GM12864 (cell line): ENCODE results near the gene SPATA31D4.
"Not testable (repeated sequence)": the region's sequence is repeated elsewhere in the genome, so short reads cannot be mapped to it uniquely, and the experiment has no call there.

ENCODE experiments used
- DNase-seq: peaks from one replicate; pipeline ENCODE4 v3.0.0-alpha.2; 2011; ENCODE audit warnings: low read depth
- H3K4me3 ChIP-seq: 2 replicates; pipeline ENCODE4 v1.5.1; 2011; ENCODE audit warnings: mild to moderate bottlenecking, low read depth, low read length, control low read depth
- CTCF ChIP-seq: IDR thresholded peaks from 2 replicates; pipeline ENCODE4 v1.5.1; 2011; ENCODE audit warnings: low read depth, mild to moderate bottlenecking, moderate library complexity, low read length, control low read depth, inconsistent platforms; ENCODE audit errors: missing control alignments

Gene SPATA31D4

DNA sequence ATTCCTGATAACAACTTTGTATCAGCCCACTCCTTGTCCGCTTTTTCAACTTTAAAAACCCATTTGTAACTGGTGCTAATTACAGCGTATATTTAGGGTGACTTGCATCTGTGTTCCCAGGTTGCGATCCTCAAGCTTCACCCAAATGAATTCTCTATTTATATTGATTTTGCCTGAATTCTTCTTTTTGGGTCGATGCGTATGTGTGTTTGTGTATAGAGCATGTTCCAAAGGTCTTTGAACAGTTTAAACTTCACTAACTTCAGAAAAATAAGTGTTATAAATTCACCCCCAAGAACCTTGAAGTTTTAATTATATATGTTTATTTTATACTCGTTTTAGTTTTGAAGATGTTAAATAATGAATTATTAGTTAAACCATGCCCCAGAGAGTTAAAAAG is 16.1 kb upstream of the SPATA31D4 start:
- H3K4me3 ChIP-seq, result no peak overlapping the region
- TF ChIP-seq CTCF, result no peak

DNA sequence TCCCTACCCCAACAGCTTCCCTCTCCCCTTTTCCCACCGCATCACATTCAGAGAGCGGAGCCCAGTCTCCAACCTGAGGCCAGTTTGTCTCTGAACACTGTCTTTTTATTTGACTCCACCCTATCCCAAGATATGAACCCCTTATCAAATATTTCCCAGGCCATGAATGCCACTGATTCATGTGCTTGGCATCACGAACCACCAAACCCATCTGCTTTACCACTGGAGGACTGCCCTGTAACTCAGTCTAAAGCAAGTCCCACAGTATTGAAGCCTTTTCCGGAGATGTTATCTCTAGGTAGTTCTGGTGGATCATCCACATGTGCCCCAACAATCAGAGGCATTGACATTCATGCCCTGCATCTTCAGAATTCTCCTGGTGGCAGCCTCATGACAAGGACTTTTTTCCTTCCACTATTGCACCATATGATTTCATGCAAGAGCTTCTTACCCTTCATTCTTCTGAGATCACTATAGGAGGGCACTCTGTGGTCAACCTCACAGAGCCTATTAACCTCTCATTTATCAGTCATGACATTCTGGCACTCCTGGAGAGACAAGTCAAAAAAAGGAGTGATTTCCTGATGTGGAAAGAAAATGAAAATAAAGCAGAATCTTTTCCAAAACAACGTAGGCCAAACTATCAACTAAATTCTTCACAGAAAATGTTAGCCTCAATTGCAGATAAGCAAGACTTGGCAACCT is 12.3 kb upstream of the SPATA31D4 start:
- no peak overlapping the region for H3K4me3 ChIP-seq
- no peak for TF ChIP-seq CTCF
- DNase-seq, result no peak

More for the DNA sequence above, 16.1 kb upstream of the SPATA31D4 start:
- DNase-seq, result no peak

DNA sequence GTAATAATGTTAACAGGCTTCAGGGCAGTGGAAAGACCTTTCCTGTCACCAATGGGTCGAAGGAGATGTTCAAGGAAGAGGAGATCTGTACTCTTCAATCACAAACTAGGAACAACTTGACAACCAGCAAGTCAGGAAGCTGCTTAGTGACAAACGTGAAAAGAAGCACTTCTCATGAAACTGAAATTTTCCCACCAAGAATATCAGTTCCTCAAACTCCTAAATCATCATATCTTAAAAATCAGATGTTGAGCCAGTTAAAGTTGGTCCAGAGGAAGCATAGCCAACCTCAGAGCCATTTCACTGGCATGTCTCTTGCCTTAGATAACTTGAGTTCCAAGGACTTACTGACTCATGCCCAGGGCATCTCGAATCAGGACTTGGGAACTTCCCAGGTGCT is 9.7 kb upstream of the SPATA31D4 start:
- DNase-seq, result not testable (repeated sequence)

GRCh38 chr9:81930147-81930546 is 1.9 kb downstream of the SPATA31D4 start:
- H3K4me3 ChIP-seq, DNase-seq: not testable (repeated sequence)

More for the DNA sequence above, 9.7 kb upstream of the SPATA31D4 start:
- not testable (repeated sequence) for H3K4me3 ChIP-seq

GRCh38 chr9:81933547-81933946 is 5.3 kb downstream of the SPATA31D4 start:
- DNase-seq, H3K4me3 ChIP-seq: not testable (repeated sequence)

GRCh38 chr9:81943393-81943792 is 15.2 kb downstream of the SPATA31D4 start, which contains the start of gene SPATA31D3:
TSS of gene SPATA31D3 (plus strand) at chr9:81943500. CDS start at chr9:81943586, 86 bp downstream.
- not testable (repeated sequence) for DNase-seq, H3K4me3 ChIP-seq

DNA sequence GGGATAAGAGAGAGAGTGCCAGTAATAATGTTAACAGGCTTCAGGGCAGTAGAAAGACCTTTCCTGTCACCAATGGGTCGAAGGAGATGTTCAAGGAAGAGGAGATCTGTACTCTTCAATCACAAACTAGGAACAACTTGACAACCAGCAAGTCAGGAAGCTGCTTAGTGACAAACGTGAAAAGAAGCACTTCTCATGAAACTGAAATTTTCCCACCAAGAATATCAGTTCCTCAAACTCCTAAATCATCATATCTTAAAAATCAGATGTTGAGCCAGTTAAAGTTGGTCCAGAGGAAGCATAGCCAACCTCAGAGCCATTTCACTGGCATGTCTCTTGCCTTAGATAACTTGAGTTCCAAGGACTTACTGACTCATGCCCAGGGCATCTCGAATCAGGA is 20.4 kb downstream of the SPATA31D4 start:
- not testable (repeated sequence) for DNase-seq, H3K4me3 ChIP-seq

DNA sequence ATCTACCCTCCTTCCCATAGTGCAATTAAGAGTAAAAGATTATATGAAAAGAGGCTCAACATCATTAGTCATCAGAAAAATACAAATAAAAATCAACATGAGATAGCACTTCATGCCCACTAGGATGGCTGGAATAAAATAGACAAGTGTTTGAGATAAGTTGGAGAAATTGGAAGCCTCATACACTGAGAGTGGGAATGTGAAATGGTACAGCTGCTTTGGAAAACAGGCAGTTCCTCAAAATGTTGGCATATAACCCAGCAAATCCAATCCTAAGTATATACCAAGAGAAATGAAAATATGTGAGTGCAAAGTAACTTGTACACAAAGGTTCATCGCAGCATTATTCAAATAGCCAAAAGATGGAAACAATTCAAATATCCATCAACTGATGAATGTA is 24.9 kb downstream of the SPATA31D4 start:
- no peak overlapping the region for H3K4me3 ChIP-seq
- no peak for TF ChIP-seq CTCF
- DNase-seq, result no peak

GRCh38 chr9:81955625-81956024 is 27.4 kb downstream of the SPATA31D4 start:
- TF ChIP-seq CTCF, result no peak
- DNase-seq, result no peak
- no peak overlapping the region for H3K4me3 ChIP-seq
